HG03565 (cell line): ENCODE measurements around the gene PAX3.

ENCODE experiments used
- ATAC-seq: cut with Tn5 transposase; IDR thresholded peaks from one replicate; pipeline ENCODE4 v1.9.1; 2021; ENCODE audit warnings: mild to moderate bottlenecking, moderate library complexity; ENCODE audit not compliant: unreplicated experiment

Gene PAX3

DNA sequence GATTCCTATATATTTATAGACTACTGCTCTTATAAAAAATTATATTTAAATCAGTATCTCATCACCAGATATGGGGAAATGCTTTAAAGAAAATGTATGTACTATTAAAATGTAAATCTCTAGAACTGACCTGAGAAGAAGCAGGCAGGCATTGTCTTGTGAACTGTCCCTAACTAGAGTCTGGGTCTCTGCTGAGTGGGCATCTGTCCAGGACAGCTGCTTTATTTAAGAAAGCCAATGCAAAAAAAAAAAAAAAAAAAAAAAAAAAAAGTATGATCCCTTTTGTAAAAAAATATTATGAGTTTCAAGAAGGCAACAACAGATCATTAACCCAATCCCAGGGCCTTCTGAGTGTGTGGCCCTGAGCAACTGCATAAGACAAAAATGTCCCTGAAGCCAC, 66.0 kb downstream of the PAX3 start:
- no peak for ATAC-seq

DNA sequence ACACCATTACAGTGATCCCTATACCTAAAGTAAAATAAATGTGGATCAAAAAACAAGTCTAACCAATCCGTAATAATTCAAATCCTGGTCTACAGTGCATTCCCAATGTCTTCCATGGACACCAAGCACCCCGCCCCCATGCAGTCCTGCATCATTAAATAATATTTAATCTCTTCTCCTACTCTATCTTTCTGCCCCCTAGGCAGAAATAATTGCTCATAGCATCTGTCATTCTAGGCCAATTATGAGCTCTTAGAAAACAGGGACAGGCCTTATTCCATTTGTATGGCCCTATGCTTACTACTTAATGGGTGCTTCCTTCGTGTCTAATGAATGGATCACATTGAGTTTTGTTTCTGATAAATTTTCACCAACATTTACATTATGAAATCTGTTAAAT, 66.4 kb downstream of the PAX3 start:
- ATAC-seq = no peak

DNA sequence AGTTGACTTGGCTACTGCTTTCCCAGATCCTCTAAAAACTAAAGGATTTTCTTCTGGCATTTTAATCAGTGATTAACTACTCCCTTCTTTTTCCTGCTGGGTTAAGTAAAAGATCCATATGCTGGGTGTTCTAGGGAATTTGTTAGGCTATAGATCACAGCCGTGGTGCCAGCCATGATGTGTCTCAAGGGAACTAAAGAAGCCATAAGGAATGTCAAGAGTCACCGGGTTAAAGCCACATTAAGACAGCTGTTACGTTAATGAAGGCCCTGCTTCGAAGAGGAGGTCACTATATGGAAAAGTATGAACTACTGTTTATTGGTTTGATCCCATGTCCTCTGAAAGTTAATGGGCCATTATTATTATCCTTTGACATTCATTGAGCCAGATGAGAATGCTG, 70.7 kb downstream of the PAX3 start:
- ATAC-seq = no peak

GRCh38 chr2:222218786-222219185, 80.0 kb downstream of the PAX3 start:
- no peak for ATAC-seq

DNA sequence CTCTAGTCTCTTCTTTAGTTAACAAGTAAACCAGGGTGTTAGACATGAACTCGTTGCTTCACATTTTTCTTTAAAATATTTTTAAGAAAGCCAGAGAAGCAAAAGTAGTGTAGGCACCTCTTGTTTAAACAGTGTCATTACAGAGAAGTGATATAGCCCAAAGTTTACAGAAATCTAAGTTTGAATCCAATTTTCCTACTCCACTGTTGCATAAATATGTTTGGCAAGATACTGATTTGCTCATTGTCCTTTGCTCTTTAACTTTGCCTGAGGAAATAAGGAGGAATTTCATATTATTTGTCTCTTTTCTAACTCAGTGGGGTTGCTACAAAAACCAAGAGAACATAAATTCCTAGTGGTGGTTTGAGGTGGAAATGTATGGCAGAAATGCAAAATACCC, 81.1 kb downstream of the PAX3 start:
- ATAC-seq = no peak

GRCh38 chr2:222214885-222215284, 83.9 kb downstream of the PAX3 start:
- no peak for ATAC-seq

DNA sequence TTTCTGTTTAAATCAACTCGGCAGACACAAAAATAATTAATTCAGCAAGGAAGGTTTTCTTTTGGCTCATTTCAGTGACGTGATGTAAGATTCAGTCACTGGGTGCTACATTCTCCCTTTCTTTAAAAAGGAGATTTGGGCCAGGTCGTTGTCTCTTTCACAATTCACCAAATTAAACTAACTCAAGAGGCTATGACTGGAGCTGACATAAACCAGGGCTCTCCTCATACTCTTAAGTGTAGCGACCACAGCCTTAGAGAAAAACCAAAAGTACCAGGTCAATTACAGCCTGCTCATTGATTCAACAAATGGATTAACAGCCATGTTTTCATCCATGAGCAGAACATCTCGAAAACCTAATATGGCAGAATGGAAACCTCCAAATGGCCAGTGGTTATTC, 85.7 kb downstream of the PAX3 start:
- ATAC-seq = no peak

- ATAC-seq = no peak
Observed at GRCh38 chr2:222212571-222212970, 86.2 kb downstream of the PAX3 start.

- ATAC-seq = no peak
Observed at GRCh38 chr2:222208010-222208690, 90.6 kb downstream of the PAX3 start.

GRCh38 chr2:222205136-222205535, 93.7 kb downstream of the PAX3 start:
- no peak for ATAC-seq

DNA sequence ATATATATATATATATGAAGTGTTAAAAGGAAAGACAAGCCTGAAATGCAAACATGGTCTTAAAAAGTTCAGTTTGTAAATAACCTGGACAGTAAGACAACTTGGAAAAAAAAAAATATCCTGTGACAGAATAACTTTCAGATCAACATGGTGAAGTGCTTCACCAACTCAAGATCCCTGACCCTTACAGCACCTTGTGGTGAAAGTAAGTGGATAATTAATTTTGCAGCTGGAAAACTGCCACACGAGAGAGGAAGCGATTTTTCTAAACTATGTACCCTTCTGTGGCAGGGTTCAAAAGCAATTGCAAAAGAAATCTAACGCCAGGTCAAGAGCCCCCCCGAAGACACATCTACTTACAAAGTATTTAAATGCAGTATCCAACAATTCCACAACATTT, 95.8 kb downstream of the PAX3 start:
- ATAC-seq = no peak

DNA sequence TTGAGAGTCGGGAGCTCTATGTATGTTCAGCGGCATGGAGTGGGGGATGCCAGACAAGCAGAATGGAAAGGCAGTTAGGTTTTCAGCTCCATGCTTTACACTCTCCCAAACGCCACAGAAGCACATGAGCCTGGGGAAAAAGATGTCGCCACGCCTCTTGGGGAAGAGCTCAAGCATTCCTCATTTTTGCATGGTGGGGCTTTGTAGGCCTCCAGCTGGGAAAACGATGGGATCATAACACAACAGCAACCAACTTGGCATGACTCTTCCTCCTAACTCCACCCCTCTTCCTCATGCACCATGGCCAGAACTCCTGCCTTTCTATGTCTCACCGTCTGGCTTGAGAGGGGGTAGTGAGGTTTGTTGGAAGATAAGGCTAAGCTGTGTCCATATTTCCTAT, 102.6 kb downstream of the PAX3 start:
- ATAC-seq = no peak

DNA sequence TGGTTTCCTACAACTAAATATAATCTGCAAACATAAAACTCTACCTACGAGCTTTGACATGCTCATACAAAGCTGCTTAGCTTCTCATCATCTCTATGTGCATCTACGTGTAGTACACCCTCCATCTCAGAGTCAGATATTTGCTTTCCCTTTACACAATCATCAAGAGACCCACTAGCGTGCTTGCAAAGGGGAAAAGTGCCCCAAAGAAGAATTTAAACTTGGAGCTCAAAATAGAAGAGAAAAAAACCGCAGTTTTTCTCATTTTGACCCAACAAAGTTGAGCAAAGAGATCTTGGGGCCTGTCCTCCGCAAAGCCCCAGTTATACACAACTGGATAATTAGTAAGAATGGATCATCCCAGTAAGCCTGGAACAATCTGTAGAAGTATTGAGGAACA, 104.1 kb downstream of the PAX3 start:
- ATAC-seq = no peak

DNA sequence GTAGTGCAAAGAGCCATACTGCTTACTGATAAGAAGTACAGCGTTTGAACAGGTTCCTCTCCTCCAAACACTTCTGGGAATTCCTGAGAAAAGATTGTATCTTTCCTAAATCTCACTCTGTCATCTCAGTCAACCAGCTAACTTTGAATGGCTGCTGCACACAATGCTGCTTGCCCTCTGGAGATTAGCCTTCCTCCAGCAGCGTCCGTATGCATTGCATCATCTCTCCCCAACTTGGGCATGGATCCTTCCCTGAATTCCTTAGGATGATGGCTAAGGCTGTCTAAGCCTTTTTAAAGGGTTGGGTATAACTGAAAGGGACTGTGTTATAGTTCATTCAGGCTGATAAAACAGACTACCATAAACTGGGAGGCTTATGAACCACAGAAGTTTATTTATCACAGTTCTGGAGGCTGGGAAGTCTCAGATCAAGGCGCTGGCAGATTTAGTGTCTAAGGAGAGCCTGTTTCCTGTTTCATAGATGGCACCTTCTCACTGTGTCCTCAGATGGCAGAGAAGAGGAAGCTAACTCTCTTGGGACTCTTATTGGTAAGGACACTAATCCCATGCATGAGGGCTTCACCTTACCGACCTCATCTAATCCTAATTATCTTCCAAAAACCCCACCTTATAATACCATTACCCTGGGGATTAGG, 105.3 kb downstream of the PAX3 start:
- ATAC-seq = no peak

DNA sequence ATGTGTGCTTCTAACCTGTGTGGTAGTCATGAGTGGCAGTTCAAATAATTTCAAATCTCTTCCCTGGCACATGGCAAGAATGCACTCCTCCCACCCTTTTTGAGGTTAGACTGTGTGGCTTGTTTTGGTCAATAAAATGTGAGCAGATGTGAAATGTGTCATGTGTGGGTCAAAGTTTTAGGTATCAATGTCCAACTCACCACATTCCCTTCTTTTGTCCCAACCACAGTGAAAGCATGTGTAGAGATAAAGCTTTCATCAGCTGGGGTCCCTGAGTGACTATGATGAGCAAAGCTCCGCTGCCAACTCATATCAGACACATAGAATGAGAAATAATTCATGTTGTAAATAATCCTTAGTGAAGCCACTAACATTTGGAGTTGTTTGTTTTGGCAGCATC, 118.2 kb downstream of the PAX3 start:
- no peak for ATAC-seq

GRCh38 chr2:222179592-222179991, 119.2 kb downstream of the PAX3 start:
- no peak for ATAC-seq

GRCh38 chr2:222178450-222178849, 120.3 kb downstream of the PAX3 start:
- ATAC-seq = no peak

DNA sequence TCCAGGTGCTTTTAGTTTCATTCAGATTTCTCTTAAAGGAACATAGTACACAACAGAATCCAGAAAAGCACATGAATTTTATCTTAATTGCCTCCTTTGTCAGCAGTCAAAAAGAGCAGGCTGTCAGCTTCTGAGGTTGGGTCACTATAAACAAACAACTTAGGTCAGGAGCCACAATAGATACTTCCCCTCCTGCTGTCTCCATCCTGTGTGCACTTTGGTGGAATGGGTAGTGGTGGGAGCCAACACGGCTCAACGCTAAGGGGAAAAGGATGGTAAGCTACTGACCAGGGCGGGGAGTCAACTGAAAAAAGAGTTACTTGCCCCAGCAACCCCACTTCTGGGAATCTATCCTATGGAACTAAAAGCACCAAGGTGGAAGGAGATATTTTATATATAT, 121.9 kb downstream of the PAX3 start:
- ATAC-seq = no peak

DNA sequence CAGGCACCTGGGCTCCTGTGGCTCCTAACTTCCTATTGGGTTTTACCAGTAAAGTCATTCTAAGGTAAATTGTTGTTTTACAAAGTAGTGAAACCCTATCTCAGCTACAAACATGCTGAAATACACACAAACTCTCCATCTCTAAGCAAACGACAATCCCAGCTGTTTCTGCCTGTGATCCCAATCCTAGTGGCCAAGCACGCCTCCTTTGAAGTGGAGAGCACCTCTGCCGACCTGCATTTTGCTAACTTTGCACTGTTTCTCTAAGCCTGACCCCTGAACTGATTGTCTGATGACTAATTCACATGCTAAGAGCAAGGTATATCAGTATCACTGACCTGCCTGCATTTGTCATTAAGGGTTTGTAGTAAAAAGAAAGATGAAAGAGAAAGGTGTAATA, 124.3 kb downstream of the PAX3 start:
- ATAC-seq = no peak

- no peak for ATAC-seq
Observed at GRCh38 chr2:222169346-222169745, 129.5 kb downstream of the PAX3 start.

DNA sequence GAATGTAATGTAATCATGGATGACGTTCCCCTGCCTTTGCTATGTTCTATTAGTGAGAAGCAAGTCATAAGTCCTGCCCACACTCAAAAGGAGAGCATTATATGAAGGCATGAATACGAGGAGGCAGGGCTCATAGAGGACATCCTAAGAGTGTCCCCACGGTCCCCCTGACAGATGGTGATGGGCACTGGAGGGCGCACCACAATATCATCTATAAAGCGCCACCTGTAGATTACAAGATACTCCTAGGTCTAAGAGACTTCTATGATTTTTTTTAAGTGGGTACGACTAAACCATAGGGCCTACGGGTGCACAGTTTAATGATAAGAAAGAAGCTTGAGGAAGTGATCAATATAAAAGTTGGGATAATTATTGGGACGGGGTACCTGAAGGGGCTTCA, 131.0 kb downstream of the PAX3 start:
- no peak for ATAC-seq

DNA sequence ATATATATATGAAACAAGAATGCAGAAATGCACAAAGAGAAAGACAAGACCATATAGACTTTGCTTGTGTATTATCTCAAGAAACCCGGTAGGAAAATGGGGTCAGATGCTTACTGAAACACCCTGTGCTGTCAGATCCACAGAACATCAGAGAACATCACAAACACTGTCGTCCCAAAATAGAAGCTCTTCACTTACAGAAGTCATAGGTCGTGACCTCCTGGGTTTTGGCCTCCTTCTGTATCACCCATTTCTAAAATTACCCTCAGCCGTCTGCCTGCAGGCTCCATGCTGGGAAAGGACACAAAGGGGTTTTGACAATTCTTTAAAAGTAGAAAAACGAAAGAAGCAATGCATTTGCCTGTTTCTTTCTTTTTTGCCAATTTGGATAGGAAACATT, 137.9 kb downstream of the PAX3 start:
- ATAC-seq = no peak

- ATAC-seq = no peak
Observed at GRCh38 chr2:222160125-222160524, 138.7 kb downstream of the PAX3 start.
